Activated CD8-positive, alpha-beta memory T cell treated with anti-CD3 and anti-CD28 coated beads, Interleukin-2, amount 50 U/mL, for 24 hours (primary cell): ENCODE results near the gene RPL10.

Source experiments
- DNase-seq: peaks from one replicate; pipeline ENCODE4 v3.0.0-alpha.2; 2020; ENCODE audit errors: extremely low read depth

RPL10 gene

GRCh38 chrX:154430916-154431315 is 32.7 kb downstream of the RPL10 start:
- no peak for DNase-seq

GRCh38 chrX:154431341-154431740 is 33.2 kb downstream of the RPL10 start:
- DNase-seq = no peak

GRCh38 chrX:154432210-154432609 is 34.0 kb downstream of the RPL10 start:
- DNase-seq = no peak

- DNase-seq = no peak
Measured at GRCh38 chrX:154433605-154434004, 35.4 kb downstream of the RPL10 start.

- DNase-seq = no peak
Measured at GRCh38 chrX:154434394-154435168, 36.4 kb downstream of the RPL10 start.

GRCh38 chrX:154435171-154435733 is 37.1 kb downstream of the RPL10 start:
- DNase-seq = no peak

- DNase-seq = no peak
Measured at GRCh38 chrX:154436374-154436982, 38.3 kb downstream of the RPL10 start.

GRCh38 chrX:154436983-154437752 is 39.0 kb downstream of the RPL10 start, which contains the start of gene GDI1:
Gene GDI1 (plus strand): TSS chrX:154437154. CDS start chrX:154437255, 101 bp downstream.
- no peak for DNase-seq

- no peak for DNase-seq
Measured at GRCh38 chrX:154437971-154438893, 40.1 kb downstream of the RPL10 start.

GRCh38 chrX:154439841-154440240 is 41.7 kb downstream of the RPL10 start:
- no peak for DNase-seq

- no peak for DNase-seq
Measured at GRCh38 chrX:154440623-154441357, 42.6 kb downstream of the RPL10 start.

GRCh38 chrX:154441564-154441963 is 43.4 kb downstream of the RPL10 start:
- no peak for DNase-seq

- DNase-seq = no peak
Measured at GRCh38 chrX:154441984-154442707, 44.0 kb downstream of the RPL10 start.

- no peak for DNase-seq
Measured at GRCh38 chrX:154443479-154443910, 45.3 kb downstream of the RPL10 start.

GRCh38 chrX:154443992-154444754 is 46.0 kb downstream of the RPL10 start, which contains the start of gene FAM50A:
Gene FAM50A (plus strand): TSS chrX:154444141. CDS start chrX:154444236, 95 bp downstream.
- DNase-seq = no peak

- no peak for DNase-seq
Measured at GRCh38 chrX:154444755-154445246, 46.6 kb downstream of the RPL10 start.

- no peak for DNase-seq
Measured at GRCh38 chrX:154445776-154446175, 47.6 kb downstream of the RPL10 start.

GRCh38 chrX:154446430-154446829 is 48.3 kb downstream of the RPL10 start:
- no peak for DNase-seq

- no peak for DNase-seq
Measured at GRCh38 chrX:154448484-154448883, 50.3 kb downstream of the RPL10 start.
